Cardiac septum (tissue), 1 donor: ENCODE results near the gene HSP90B1. TPM values are rescaled to one million over a fixed set of nuclear protein-coding genes. Genes with fewer than 3 reads are reported as not detected.
A peak's percentile ranks its signal among the peaks of the same experiment; 100 is the strongest.

Source experiments
- DNase-seq: peaks from one replicate; pipeline ENCODE4 v3.0.0-alpha.2; 2020; ENCODE audit warnings: low spot score
- intact Hi-C: fragments of 100-400 bp; cut with DNase I; formaldehyde crosslinking; loops from one replicate; pipeline ENCODE4 v1.14.0; 2022
- total RNA-seq: library from RNA; stranded (reverse); fragmentation: NEBNext Ultra II Directional; extraction: Animal tissue kit (Norgen Biotek cat#: 25700); gene quantifications from one replicate; pipeline ENCODE4 v1.2.1, GENCODE V29; 2021
- donor health status: DM: no; HTN: no; CAD: no.

HSP90B1 gene
- total RNA-seq, 1 donor from 2014 or later, result 433 TPM

GRCh38 chr12:103924761-103925641 is 5.2 kb upstream of the HSP90B1 start:
- intact Hi-C loops, result loop anchor here (5.0 kb wide), 1 partner anchor 298 kb away; no protein-coding TSS in a partner anchor
- DNase-seq, result no peak

GRCh38 chr12:103928682-103929045 is 1.5 kb upstream of the HSP90B1 start:
- DNase-seq, result no peak
- intact Hi-C loops, result loop anchor here (5.0 kb wide), 1 partner anchor 301 kb away; no protein-coding TSS in a partner anchor

DNA sequence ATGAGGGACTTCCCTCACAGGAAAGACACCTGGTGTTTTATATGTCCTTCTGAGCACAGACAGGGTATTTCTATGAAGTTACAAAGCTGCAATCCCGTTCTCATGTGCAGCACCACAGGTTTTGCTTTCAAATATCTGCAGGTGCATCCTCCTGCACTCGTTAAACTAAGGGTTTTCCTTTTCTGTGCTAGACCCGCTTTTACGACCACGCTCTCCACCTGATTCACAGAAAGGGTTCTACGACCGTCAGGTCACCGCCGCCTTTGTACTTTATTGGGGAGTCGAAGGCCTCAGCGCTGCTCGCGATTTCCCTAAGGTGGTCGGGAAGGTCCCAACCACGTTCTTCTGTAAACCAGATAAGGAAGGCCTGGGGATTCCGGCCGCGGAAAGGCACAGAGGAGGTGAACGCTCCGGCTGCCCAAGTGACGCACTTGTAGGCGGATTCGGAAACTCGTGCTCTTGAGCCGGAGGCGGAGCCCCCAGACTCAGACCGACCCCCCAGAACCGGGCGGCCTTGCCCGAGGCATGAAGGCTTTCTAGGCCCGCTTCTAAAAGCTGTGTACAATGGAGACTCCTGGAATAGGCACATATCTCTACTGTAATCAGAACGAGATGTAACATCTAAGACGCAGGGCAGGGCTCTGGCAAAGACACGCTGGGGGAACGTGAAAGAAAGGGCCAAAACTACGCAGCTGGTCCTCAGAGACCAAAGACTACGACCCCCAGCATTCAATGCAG is 995 bp upstream of the HSP90B1 start:
- peak; percentile 92 for DNase-seq
- intact Hi-C loops, result loop anchor here (5.0 kb wide), 1 partner anchor 302 kb away; no protein-coding TSS in a partner anchor

- intact Hi-C loops, result loop anchor here (1.0 to 5.0 kb wide), 3 partner anchors 27 to 302 kb away; partner anchors contain the start of gene HCFC2
- DNase-seq, result no peak
These were observed 501 bp upstream of the HSP90B1 start for GRCh38 chr12:103929784-103930033.

DNA sequence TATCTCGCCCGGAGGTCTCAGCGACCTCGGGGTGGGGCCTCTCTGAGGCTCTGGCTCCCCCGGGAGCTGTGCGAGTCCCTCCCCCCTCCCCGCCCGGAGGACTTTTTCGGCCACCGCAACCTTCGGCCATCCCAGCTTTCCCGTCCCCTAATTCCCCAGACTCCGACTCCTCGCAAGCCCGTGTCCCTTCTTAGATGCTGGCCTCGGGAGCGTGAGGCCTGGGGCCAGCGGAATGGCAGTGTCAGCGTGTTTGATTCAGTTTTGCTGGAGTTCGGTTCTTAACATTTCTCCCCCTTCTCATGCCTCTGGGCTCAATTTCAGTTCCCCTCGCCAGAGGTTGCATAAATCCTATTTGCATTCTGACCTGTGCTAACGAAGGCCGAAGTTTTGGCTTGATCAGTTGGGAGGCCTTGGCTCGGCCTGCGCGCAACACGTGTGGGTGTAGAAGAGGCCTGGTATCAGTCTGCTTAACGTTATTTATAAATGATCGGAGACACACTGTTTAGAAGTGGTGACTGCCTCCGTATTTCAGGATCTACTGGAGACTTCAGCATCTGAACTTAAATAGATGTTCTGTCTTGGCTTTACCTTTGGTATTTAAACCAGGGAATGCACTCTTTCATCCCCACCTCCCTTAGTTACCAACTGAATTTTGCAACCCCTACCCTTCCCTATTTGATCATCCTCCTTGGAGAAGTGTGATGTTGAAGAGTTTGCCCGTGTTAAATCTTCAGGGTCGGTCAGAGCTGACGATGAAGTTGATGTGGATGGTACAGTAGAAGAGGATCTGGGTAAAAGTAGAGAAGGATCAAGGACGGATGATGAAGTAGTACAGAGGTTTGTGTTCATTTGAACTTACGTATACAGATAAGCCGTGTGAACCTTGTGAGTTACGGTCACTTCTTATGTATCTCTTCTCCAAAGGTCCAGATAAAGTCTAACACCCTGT is 851 bp downstream of the HSP90B1 start:
- DNase-seq, result peak; percentile 76
- intact Hi-C loops, result loop anchor here (1.0 to 2.0 kb wide), 2 partner anchors 26 to 133 kb away; partner anchors contain the start of gene HCFC2

GRCh38 chr12:103933237-103933636 is 3.0 kb downstream of the HSP90B1 start:
- no peak for DNase-seq
- intact Hi-C loops, result no loop called here

DNA sequence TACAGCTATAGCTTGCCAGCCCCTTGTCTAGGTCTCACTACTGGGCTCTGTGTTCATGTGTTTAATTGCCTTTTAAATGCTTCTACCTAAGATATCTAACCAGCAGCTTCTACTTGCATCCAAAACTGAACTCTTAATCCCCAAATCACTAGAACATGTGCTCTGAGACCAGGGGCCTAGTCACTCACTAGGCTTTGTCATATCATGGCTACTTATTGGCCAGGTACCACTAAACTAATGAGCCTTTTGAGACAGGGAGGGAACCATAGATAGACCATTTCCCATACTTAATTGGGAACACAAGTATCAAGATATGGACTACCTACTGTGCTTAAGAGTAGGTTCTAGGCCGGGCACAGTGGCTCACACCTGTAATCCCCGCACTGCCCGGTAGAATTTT is 6.5 kb downstream of the HSP90B1 start:
- DNase-seq, result no peak
- intact Hi-C loops, result no loop called here

- DNase-seq, result no peak
- intact Hi-C loops, result no loop called here
These were observed 14.8 kb downstream of the HSP90B1 start for GRCh38 chr12:103944964-103945363.

GRCh38 chr12:103947871-103948555 is 17.8 kb downstream of the HSP90B1 start:
- DNase-seq, result no peak
- intact Hi-C loops, result no loop called here

- intact Hi-C loops, result no loop called here
- DNase-seq, result no peak
These were observed 18.7 kb downstream of the HSP90B1 start for GRCh38 chr12:103948746-103949406.

DNA sequence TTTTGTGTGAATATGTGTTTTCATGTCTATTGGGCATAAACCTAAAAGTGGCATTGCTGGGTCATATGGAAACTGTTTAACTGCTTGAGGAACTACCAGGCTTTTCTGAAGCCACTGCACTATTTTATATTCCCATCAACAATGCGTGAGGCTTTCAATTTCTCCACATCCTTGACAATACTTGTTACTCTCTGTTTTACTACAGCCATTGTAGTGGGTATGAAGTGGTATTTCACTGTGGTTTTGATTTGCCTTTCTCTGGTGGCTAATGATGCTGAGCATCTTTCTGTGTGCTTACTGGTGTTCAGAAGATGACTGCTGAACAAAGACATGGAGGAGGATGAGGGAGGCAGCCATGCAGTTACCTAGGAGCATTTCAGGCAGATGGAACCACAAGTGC is 22.3 kb downstream of the HSP90B1 start:
- intact Hi-C loops, result no loop called here
- no peak for DNase-seq

GRCh38 chr12:103955811-103956508 is 25.8 kb downstream of the HSP90B1 start:
- intact Hi-C loops, result loop anchor here (2.0 to 5.0 kb wide), 2 partner anchors 25 to 151 kb away; partner anchors contain the start of gene HSP90B1
- DNase-seq, result no peak

GRCh38 chr12:103956509-103957027 is 26.4 kb downstream of the HSP90B1 start:
- peak; percentile 74 for DNase-seq
- intact Hi-C loops, result loop anchor here (1.0 to 5.0 kb wide), 4 partner anchors 9 to 151 kb away; partner anchors contain the start of genes HCFC2, HSP90B1 and TDG

- intact Hi-C loops, result loop anchor here (1.0 to 5.0 kb wide), 4 partner anchors 7 to 149 kb away; partner anchors contain the start of genes HCFC2, HSP90B1 and TDG
- no peak for DNase-seq
These were observed 27.7 kb downstream of the HSP90B1 start for GRCh38 chr12:103957865-103958388.

DNA sequence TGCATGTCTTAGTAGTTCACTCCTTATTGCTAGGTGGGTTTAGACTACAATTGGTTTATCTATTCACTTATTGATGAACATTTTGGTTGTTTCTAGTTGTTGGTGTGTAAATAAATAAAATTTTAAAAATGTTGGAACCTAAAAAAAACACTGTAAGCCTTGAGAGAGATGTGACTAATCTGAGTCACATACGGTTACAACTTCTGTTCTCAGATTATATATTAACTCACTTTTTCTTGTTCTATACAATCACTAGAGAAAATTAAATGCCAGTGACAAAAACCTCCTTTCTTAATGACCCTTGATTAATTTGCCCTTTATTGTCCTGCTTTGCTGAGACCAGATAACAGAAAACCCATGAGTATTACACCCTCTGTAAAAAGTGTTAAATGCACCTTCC is 28.4 kb downstream of the HSP90B1 start:
- intact Hi-C loops, result loop anchor here (5.0 kb wide), 1 partner anchor 149 kb away; no protein-coding TSS in a partner anchor
- no peak for DNase-seq

DNA sequence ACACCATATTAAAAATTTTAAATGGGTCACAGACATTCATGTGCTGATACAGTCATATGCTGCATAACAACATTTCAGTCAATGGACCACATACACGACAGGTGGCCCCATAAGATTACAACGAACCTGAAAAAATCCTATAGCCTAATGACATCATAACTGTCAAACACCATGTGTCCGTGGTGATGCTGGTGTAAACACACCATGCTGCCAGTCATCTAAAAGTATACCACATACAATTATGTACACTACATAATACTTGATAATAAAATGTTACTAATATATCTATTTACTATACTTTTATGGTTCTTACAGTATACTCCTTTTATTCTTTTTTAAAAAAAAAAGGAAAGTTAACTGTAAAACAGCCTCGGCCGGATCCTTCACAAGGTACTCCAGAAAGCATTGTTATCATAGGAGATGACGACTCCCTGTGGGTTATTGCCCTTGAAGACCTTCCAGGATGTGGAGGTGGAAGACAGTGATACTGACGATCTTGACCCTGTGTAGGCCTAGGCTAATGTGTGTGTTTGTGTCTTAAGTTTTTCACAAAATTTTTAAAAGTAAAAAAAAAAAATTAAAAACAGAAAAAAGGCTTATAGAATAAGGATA is 30.5 kb downstream of the HSP90B1 start:
- DNase-seq, result no peak
- intact Hi-C loops, result no loop called here

- intact Hi-C loops, result no loop called here
- DNase-seq, result no peak
These were observed 32.3 kb downstream of the HSP90B1 start for GRCh38 chr12:103962493-103962892.
